GM12891 (cell line): ENCODE data around the gene SULF2.

ENCODE experiments used
- DNase-seq: peaks from one replicate; pipeline ENCODE4 v3.0.0; 2011; ENCODE audit warnings: low spot score; ENCODE audit not compliant: insufficient read length
- FAIRE-seq: peaks from 2 replicates; lab custom pipeline; 2011; peaks lifted over from hg19 to GRCh38; lab: Jason Lieb, UNC
- PAX5 ChIP-seq: IDR thresholded peaks from 2 replicates; pipeline ENCODE4 v1.6.1; 2011; ENCODE audit warnings: low read length, moderate library complexity, mild to moderate bottlenecking; ENCODE audit not compliant: insufficient read depth, severe bottlenecking
- POLR2A ChIP-seq: IDR thresholded peaks from 2 replicates; pipeline ENCODE4 v1.6.1; 2011; ENCODE audit warnings: low read depth, low read length, control low read depth
- POLR2AphosphoS5 ChIP-seq: IDR thresholded peaks from 2 replicates; pipeline ENCODE4 v1.6.1; 2011; ENCODE audit warnings: low read depth, low read length, control low read depth
- POU2F2 ChIP-seq: IDR thresholded peaks from 2 replicates; pipeline ENCODE4 v1.6.1; 2011; ENCODE audit warnings: low read depth, mild to moderate bottlenecking, control low read depth, low read length, moderate library complexity
- SPI1 ChIP-seq: IDR thresholded peaks from 2 replicates; pipeline ENCODE4 v1.6.1; 2011; ENCODE audit warnings: low read depth, low read length, control low read depth
- TAF1 ChIP-seq: IDR thresholded peaks from 2 replicates; pipeline ENCODE4 v1.6.1; 2011; ENCODE audit warnings: low read depth, low read length, control low read depth

SULF2 gene

DNA sequence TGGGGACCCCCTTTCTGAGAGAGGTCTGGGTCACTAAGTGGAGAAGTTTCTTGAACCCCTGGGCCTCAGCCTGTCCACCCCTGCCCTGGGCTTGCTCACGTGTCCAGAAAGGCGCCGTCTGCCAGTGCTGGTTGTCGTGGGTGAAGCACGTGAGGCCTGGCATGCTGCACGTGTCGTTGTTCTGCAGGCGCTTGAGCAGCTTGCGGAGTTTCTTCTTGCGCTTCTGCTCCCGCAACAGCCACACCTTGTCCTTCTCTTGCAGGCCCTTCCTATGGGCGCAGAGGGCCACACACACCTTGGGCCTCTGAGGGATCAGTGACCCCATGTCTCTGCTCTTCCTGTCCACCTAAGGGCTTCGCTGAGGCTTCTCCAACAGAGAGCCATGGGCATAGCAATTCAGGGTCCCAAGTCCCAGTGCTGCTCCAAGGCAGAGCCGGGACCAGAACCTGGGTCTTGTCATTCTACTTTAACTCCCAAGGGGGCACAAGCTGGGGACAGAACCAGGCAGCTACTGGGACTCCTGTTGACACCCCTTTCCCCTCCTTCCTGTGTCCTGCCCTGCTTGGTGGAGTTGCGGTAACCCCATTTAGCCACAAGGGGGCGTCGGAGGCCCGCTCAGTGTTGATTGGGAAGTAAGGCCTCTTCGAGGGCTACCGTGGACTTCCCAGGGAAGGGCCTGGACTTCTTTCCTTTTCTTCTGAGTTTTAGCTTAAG lies 121.8 kb downstream of the SULF2 start:
- TF ChIP-seq POLR2A = peak; percentile 46; the same call in 1 of the 2 replicates
- no peak for TF ChIP-seq POU2F2
- TF ChIP-seq TAF1 = no peak
- TF ChIP-seq POLR2AphosphoS5 = peak; percentile 44; the same call in 1 of the 2 replicates
- DNase-seq = peak; percentile 74
- FAIRE-seq = peak; percentile 83

DNA sequence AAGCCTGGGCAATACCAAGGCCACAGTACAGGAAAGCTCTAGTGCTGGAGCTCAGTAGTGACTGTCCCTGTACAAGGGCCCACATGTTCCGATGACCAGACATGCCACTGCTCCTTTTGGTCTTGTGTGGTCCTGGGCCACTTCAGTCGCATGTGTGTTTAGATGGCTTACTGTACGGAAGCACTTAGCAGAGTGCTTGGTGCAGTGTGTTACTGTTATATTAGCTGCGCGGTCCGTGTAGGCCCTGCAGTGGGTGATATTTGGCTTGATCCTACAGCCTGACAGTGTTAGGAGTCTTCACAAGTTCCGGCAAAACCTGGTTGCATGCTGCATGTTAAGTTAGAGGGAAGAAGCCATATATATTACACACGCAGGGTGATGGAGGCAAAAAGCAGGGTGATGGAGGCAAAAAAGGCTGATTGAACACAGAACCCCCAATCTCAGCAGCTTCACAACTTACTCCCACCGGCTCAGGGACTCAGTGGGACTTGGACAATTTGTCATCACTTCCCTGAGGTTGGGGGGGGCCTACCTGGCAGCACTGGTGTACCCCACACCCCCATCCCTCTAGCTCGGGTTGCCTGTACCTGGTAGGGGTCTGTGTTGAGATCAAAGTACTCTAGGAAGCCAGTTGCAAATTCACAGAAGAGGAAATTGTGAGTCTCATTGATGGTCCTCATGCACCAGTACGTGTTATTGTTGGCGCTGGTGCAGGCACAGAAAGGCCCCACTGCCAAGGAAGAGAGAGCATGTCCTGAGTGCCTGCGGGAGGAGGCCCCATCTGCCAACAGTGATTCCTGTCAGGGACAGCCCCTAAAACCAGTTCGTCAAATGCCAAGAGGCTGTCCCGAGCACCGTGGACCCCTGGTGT lies 122.6 kb downstream of the SULF2 start:
- TF ChIP-seq POU2F2 (no peak), POLR2AphosphoS5 (0 out of 2 replicates have a peak, but pooled peaks have one; percentile 40), PAX5 (no peak), SPI1 (no peak), TAF1 (no peak), POLR2A (0 out of 2 replicates have a peak, but pooled peaks have one; percentile 44)
- DNase-seq (no peak), FAIRE-seq (no peak)

DNA sequence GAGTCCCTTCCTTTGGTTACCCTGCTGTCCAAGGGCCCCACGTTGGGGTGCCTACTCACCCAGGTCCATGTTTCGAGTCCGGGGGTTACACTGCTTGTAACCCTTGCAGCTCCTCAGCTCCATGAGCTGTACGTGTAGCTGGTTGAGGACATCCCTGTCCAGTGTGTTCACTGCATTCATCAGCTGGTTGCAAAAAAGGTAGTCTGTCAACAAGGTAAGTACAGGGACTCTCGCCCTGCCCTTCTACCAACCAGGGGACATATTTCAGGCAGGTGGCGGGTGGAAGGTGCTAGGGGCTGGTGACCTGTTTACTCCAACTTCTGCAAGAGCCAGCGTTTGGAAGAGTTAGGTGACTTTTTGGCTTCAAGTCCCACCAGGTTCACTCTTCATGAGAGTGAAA lies 123.6 kb downstream of the SULF2 start:
- DNase-seq = no peak
- no peak for FAIRE-seq
- no peak for TF ChIP-seq POU2F2
- no peak for TF ChIP-seq SPI1
- TF ChIP-seq PAX5 = no peak
- no peak for TF ChIP-seq TAF1
- TF ChIP-seq POLR2A = no peak
- no peak for TF ChIP-seq POLR2AphosphoS5

DNA sequence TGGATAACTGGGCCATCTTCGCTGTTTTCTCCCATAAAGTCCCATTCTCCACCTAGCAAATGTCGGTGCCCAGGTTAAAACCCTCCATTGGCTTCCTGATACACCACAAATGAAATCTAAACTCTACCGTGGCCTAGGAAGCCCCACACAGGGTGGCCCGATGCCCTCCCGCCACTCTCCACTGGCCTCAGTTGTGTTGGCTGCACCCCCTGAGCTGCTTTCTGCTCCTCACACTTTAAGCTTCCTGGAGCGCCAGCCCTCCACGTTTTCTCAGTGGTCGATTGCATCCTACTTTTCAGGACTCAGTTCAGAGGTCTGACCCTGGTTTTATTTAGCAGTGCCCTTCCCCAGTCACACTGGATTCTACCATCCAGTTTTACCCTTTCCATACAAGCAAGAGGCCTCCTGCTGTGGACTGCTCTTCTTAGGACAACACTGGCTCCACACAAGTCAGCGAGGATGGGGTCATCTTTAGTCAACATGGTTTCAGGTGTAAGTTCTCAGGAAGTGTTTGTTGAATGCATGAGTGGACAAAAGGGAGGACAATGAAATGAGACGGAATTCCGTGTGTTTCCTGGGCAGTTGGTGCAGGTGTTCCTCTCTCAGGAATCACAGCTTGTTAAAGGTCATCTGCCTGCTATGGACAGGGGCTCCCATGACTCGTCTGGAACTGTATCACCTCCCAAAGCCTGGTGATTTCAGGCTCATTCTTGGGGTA lies 124.1 kb downstream of the SULF2 start:
- DNase-seq (no peak), FAIRE-seq (no peak)
- TF ChIP-seq PAX5 = no peak
- 0 out of 2 replicates have a peak, but pooled peaks have one; percentile 13 for TF ChIP-seq POLR2AphosphoS5
- no peak for TF ChIP-seq POU2F2

DNA sequence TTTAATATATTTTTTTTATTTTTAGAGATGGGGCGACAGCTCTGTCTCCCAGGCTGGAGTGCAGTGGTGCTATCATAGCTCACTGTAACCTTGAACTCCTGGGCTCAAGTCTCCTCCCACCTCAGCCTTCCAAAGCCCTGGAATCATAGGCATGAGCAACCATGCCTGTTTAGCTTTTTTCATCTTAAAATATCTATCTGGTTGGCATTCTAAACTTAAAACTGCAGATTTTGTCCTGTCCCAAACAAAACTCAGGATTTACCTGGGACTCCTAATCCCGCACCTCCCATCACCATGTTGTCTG lies 124.7 kb downstream of the SULF2 start:
- TF ChIP-seq TAF1 (no peak), POLR2AphosphoS5 (no peak), POLR2A (no peak), PAX5 (no peak), SPI1 (no peak), POU2F2 (no peak)
- no peak for FAIRE-seq

DNA sequence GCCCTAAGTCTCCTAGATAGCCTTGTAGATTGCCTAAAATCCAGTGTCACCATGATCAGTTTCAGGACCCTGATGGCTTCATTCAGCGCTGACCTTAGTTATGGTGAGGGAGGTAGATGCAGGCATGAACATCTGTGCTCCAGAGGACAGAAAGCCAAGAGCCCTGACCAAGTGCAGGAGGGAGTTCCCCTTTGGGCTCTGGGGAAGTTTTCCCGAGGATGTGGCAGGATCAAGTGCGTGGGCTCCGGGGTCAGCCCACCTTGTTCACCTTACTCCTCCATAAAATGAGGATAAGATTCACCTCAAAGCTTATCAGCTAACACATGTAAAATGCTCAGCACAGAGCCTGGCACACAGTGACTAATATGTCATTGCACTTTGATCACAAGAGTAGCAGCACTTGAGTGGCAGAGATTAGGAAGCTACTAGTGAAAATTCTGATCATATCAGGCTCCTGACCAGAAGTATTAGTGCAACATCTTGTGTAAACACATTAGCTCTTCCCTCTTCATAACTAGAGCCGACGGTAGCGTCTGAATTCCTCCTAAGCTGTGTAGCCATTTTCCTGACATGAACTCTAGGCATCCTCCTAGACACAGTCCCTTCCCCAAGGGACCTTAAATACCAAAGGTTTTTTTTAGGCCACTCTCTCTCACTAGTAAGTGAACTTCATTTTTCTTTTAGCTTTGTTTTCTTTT lies 125.2 kb downstream of the SULF2 start:
- no peak for FAIRE-seq
- DNase-seq = no peak
- TF ChIP-seq SPI1 = no peak
- no peak; the same call in 1 of the 2 replicates for TF ChIP-seq POLR2A
- TF ChIP-seq POLR2AphosphoS5 = no peak
- TF ChIP-seq TAF1 = no peak
- no peak for TF ChIP-seq POU2F2
- TF ChIP-seq PAX5 = no peak

More for the DNA sequence above, 124.7 kb downstream of the SULF2 start:
- no peak for DNase-seq

DNA sequence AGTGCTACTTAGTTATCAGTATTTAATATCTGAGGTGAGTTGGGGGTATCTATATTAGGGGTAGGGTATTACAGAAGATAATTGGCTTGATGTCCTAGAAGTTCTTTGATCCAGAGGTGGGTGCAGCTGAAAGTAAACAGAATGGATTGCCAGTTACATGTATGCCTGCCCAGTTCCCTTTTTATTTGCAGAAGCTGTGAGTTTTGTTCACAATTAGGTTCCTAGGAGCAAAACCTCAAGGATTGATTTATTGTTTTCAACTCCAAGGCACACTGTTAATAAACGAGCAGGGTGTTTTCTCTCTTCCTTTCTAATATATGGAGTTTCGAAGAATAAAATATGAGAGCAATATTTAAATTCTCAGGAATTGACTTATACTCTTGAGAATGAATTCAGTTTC lies 129.0 kb downstream of the SULF2 start:
- FAIRE-seq = no peak
- peak; percentile 40; the same call in 1 of the 2 replicates for TF ChIP-seq SPI1
- TF ChIP-seq POLR2A = no peak
- no peak for DNase-seq

DNA sequence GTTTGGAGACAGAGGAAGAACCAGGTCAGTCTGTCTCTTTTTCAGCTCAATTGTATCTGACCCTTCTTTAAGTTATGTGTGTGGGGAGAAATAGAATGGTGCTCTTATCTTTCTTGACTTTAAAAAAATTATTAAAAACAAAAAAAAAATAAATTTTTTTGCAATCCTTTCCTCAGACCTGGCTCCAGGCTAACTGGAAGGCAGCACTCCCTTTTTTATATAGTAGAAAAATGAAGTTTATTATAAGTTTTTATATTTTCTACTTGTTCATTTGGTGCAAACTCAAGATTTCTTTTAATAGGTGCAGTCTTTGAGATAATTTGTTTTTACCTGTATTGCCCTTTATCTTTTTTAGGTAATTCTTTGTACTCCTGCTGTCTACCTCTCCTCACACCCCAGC lies 129.6 kb downstream of the SULF2 start:
- DNase-seq = no peak
- TF ChIP-seq POLR2A (no peak), TAF1 (no peak), POU2F2 (no peak), PAX5 (no peak), SPI1 (no peak), POLR2AphosphoS5 (no peak)
- FAIRE-seq = no peak

DNA sequence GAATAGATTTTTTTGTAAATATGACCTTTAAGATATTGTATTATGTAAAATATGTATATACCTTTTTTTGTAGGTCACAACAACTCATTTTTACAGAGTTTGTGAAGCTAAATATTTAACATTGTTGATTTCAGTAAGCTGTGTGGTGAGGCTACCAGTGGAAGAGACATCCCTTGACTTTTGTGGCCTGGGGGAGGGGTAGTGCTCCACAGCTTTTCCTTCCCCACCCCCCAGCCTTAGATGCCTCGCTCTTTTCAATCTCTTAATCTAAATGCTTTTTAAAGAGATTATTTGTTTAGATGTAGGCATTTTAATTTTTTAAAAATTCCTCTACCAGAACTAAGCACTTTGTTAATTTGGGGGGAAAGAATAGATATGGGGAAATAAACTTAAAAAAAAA lies 130.9 kb downstream of the SULF2 start:
- FAIRE-seq (no peak), DNase-seq (no peak)
- no peak for TF ChIP-seq TAF1
- no peak for TF ChIP-seq POLR2AphosphoS5
- no peak for TF ChIP-seq SPI1
- no peak for TF ChIP-seq POU2F2

DNA sequence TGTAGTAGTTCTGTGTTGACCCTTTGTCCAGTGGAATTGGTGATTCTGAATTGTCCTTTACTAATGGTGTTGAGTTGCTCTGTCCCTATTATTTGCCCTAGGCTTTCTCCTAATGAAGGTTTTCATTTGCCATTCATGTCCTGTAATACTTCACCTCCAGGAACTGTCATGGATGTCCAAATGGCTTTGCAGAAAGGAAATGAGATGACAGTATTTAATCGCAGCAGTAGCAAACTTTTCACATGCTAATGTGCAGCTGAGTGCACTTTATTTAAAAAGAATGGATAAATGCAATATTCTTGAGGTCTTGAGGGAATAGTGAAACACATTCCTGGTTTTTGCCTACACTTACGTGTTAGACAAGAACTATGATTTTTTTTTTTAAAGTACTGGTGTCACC lies 131.4 kb downstream of the SULF2 start:
- FAIRE-seq (no peak), DNase-seq (no peak)
- TF ChIP-seq POLR2AphosphoS5 = no peak
- TF ChIP-seq TAF1 = no peak
- no peak for TF ChIP-seq SPI1
- TF ChIP-seq POU2F2 = no peak
- TF ChIP-seq POLR2A = no peak
- TF ChIP-seq PAX5 = no peak
